NT2/D1 (cell line): ENCODE measurements around the gene CCDC149.

Experiments used
- DNase-seq: peaks from one replicate; pipeline ENCODE4 v3.0.0-alpha.2; 2011; ENCODE audit warnings: low read depth, low spot score
- H3K27me3 ChIP-seq: 2 replicates; pipeline ENCODE4 v1.6.0; 2011; ENCODE audit warnings: mild to moderate bottlenecking; ENCODE audit not compliant: insufficient read length, insufficient read depth
- H3K36me3 ChIP-seq: 2 replicates; pipeline ENCODE4 v1.6.1; 2011; ENCODE audit warnings: mild to moderate bottlenecking, low read length, mixed read lengths; ENCODE audit not compliant: insufficient read depth, insufficient read length
- H3K4me1 ChIP-seq: 2 replicates; pipeline ENCODE4 v1.5.1; 2011; ENCODE audit not compliant: insufficient read depth, insufficient read length
- H3K4me3 ChIP-seq: 2 replicates; pipeline ENCODE4 v1.5.1; 2011; ENCODE audit warnings: low read depth; ENCODE audit not compliant: insufficient read length
- H3K9ac ChIP-seq: 2 replicates; pipeline ENCODE4 v1.6.0; 2011; ENCODE audit warnings: low read depth; ENCODE audit not compliant: insufficient read length
- H3K9me3 ChIP-seq: 2 replicates; pipeline ENCODE4 v1.5.1; 2011; ENCODE audit warnings: mild to moderate bottlenecking, low read length; ENCODE audit not compliant: insufficient read depth
- SUZ12 ChIP-seq: IDR thresholded peaks from 2 replicates; pipeline ENCODE4 v1.6.1; 2011; ENCODE audit not compliant: insufficient read length, insufficient read depth; ENCODE audit errors: extremely low read depth
- YY1 ChIP-seq: IDR thresholded peaks from 2 replicates; pipeline ENCODE4 v1.6.1; 2011; ENCODE audit not compliant: insufficient read length, insufficient read depth
- ZNF274 ChIP-seq: IDR thresholded peaks from 2 replicates; pipeline ENCODE4 v1.6.1; 2011; ENCODE audit warnings: mild to moderate bottlenecking, low read depth, low read length

The CCDC149 gene

GRCh38 chr4:24777536-24778463 lies 135.0 kb downstream of the CCDC149 start:
- Histone ChIP-seq H3K9me3 (0 out of 2 replicates have a peak, but pooled peaks cover 4% of the 10 kb centered on the region), H3K36me3 (no peaks in the 10 kb centered on the region), H3K27me3 (no peaks in the 10 kb centered on the region), H3K4me3 (no peak overlapping the region), H3K4me1 (no peaks in the 10 kb centered on the region), H3K9ac (no peak overlapping the region)
- DNase-seq = no peak
- TF ChIP-seq YY1 (no peak), SUZ12 (no peak), ZNF274 (no peak)

GRCh38 chr4:24775750-24776149 lies 137.1 kb downstream of the CCDC149 start:
- Histone ChIP-seq H3K4me1 (no peaks in the 10 kb centered on the region), H3K36me3 (no peaks in the 10 kb centered on the region), H3K9ac (no peak overlapping the region), H3K4me3 (no peak overlapping the region), H3K27me3 (no peaks in the 10 kb centered on the region), H3K9me3 (0 out of 2 replicates have a peak, but pooled peaks cover 4% of the 10 kb centered on the region)
- no peak for TF ChIP-seq ZNF274
- no peak for TF ChIP-seq YY1
- TF ChIP-seq SUZ12 = no peak
- no peak for DNase-seq

- DNase-seq = no peak
- no peaks in the 10 kb centered on the region for H3K36me3 ChIP-seq
- no peak overlapping the region for H3K9ac ChIP-seq
- H3K27me3 ChIP-seq = no peaks in the 10 kb centered on the region
- no peaks in the 10 kb centered on the region for H3K4me1 ChIP-seq
- no peak overlapping the region for H3K4me3 ChIP-seq
- H3K9me3 ChIP-seq = 0 out of 2 replicates have a peak, but pooled peaks cover 4% of the 10 kb centered on the region
- TF ChIP-seq SUZ12 = no peak
- TF ChIP-seq YY1 = no peak
- no peak for TF ChIP-seq ZNF274
Observed at GRCh38 chr4:24775032-24775605, 137.7 kb downstream of the CCDC149 start.

- no peak for TF ChIP-seq SUZ12
- Histone ChIP-seq H3K27me3 (no peaks in the 10 kb centered on the region), H3K4me1 (no peaks in the 10 kb centered on the region), H3K9ac (no peak overlapping the region), H3K9me3 (0 out of 2 replicates have a peak, but pooled peaks cover 4% of the 10 kb centered on the region), H3K4me3 (no peak overlapping the region), H3K36me3 (no peaks in the 10 kb centered on the region)
- no peak for DNase-seq
Observed at GRCh38 chr4:24774452-24774851, 138.4 kb downstream of the CCDC149 start.

GRCh38 chr4:24772952-24773351 lies 139.9 kb downstream of the CCDC149 start:
- Histone ChIP-seq H3K9ac (no peak overlapping the region), H3K9me3 (0 out of 2 replicates have a peak, but pooled peaks cover 4% of the 10 kb centered on the region), H3K27me3 (no peaks in the 10 kb centered on the region), H3K4me3 (no peak overlapping the region), H3K4me1 (no peaks in the 10 kb centered on the region), H3K36me3 (no peaks in the 10 kb centered on the region)
- no peak for DNase-seq
- TF ChIP-seq SUZ12 (no peak), ZNF274 (no peak), YY1 (no peak)

- no peak for TF ChIP-seq ZNF274
- TF ChIP-seq SUZ12 = no peak
- no peak for TF ChIP-seq YY1
- Histone ChIP-seq H3K9ac (no peak overlapping the region), H3K9me3 (0 out of 2 replicates have a peak, but pooled peaks cover 4% of the 10 kb centered on the region), H3K4me1 (no peaks in the 10 kb centered on the region), H3K36me3 (no peaks in the 10 kb centered on the region), H3K27me3 (no peaks in the 10 kb centered on the region), H3K4me3 (no peak overlapping the region)
- DNase-seq = no peak
Observed at GRCh38 chr4:24772061-24772705, 140.7 kb downstream of the CCDC149 start.

- H3K9ac ChIP-seq = no peak overlapping the region
- DNase-seq = no peak
- TF ChIP-seq SUZ12 (no peak), ZNF274 (no peak), YY1 (no peak)
- no peaks in the 10 kb centered on the region for H3K36me3 ChIP-seq
- H3K9me3 ChIP-seq = 0 out of 2 replicates have a peak, but pooled peaks cover 4% of the 10 kb centered on the region
- no peaks in the 10 kb centered on the region for H3K27me3 ChIP-seq
- H3K4me1 ChIP-seq = no peaks in the 10 kb centered on the region
- no peak overlapping the region for H3K4me3 ChIP-seq
Observed at GRCh38 chr4:24771241-24771640, 141.6 kb downstream of the CCDC149 start.
